Spinal cord (tissue), 10 donors: ENCODE measurements around the gene DLG2. TPM values are rescaled to one million over a fixed set of nuclear protein-coding genes. Genes with fewer than 3 reads are reported as not detected.

Source experiments
- DNase-seq, 6 donors: peaks; one replicate each; pipeline versions ENCODE4 v3.0.0 to v3.0.0-alpha.2; 2013 to 2015; ENCODE audit warnings: low spot score in 6 of 6, low read depth in 4 of 6
- H3K27ac ChIP-seq: one replicate; pipeline ENCODE4 v1.5.1; 2013; ENCODE audit warnings: low read depth, low read length, control low read depth
- H3K27me3 ChIP-seq: one replicate; pipeline ENCODE4 v1.6.1; 2013; ENCODE audit warnings: low read length; ENCODE audit not compliant: control insufficient read depth, insufficient read depth
- H3K36me3 ChIP-seq: one replicate; pipeline ENCODE4 v1.6.1; 2013; ENCODE audit warnings: low read length; ENCODE audit not compliant: control insufficient read depth, insufficient read depth
- H3K4me1 ChIP-seq: one replicate; pipeline ENCODE4 v1.6.1; 2013; ENCODE audit warnings: low read length; ENCODE audit not compliant: control insufficient read depth, insufficient read depth
- H3K4me3 ChIP-seq: one replicate; pipeline ENCODE4 v1.5.1; 2013; ENCODE audit warnings: low read depth, low read length, control low read depth
- H3K9me3 ChIP-seq: one replicate; pipeline ENCODE4 v1.6.1; 2013; ENCODE audit warnings: low read length; ENCODE audit not compliant: control insufficient read depth, insufficient read depth
- WGBS: methylation state at CpG from one replicate; pipeline ENCODE4 v1.1.5; 2013; ENCODE audit warnings: missing lambda C conversion rate; ENCODE audit not compliant: insufficient coverage; 5-methylcytosine and 5-hydroxymethylcytosine counted together
- polyA plus RNA-seq, 2 donors: library from polyadenylated mRNA; unstranded; fragments of 120-200 nt; gene quantifications; one replicate each; pipeline ENCODE4 v1.2.1, GENCODE V29; 2013; ENCODE audit not compliant: insufficient read length in 2 of 2
- total RNA-seq, 2 donors: library from RNA; depleted of rRNA in 1 of 2; stranded (reverse); fragments of 120-200 nt in 1 of 2; fragments of >200 nt in 1 of 2; gene quantifications; one replicate each; pipeline versions ENCODE4 v1.2.3 to v1.2.4, GENCODE V29; 2013 to 2014
- donor health status: healthy.

The DLG2 gene
- total and polyA plus RNA-seq, 4 donors = 37.7 to 111 (median 49.0) TPM

DNA sequence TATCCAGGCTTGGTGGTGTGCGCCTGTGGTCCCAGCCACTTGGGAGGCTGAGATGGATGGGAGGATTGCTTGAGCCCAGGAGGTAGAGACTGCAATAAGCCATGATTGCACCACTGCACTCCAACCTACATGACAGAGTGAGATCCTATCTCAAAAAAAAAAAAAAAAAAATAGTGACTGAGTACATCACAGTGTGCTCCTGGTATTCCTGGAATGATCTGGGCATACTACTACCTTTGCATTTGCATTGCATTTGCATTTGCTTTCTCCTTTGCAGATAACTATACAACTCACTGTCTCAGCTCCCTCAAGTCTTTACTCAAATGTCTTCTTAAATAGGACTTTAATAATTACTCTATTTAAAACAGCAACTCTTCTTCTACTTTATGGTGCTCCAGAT lies 51.8 kb downstream of the DLG2 start:
- no peak for DNase-seq
- Histone ChIP-seq H3K4me1 (no peaks in the 10 kb centered on the region), H3K27ac (no peak overlapping the region), H3K27me3 (no peaks in the 10 kb centered on the region), H3K9me3 (no peaks in the 10 kb centered on the region), H3K4me3 (no peak overlapping the region), H3K36me3 (no peaks in the 10 kb centered on the region)
- WGBS = no CpG with 5 or more reads among the region's 1 CpG

DNA sequence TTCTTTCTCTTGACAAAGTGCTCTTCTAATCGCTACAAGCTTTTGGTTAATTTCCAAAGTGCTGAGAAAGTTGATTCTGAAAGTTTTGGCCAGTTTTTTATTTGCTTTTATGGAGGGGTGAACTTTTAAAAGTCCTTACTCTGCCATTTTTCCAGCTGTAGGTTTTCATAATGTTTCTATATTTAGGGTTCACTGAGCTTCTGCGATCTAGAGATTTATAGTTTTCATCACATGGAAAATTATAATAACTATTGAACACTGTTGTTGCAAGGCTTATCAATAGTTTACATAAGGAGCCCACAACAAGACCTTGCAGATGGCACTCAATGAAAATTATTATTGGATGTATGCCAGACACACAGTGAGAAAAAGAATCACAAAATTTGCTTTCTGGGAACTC lies 55.1 kb downstream of the DLG2 start:
- no peak overlapping the region for H3K4me3 ChIP-seq
- WGBS = no CpG with 5 or more reads among the region's 2 CpGs
- H3K9me3 ChIP-seq = no peaks in the 10 kb centered on the region
- DNase-seq = peak in 1 of 6 donors; percentile 22
- H3K36me3 ChIP-seq = no peaks in the 10 kb centered on the region
- no peaks in the 10 kb centered on the region for H3K4me1 ChIP-seq
- H3K27ac ChIP-seq = no peak overlapping the region
- no peaks in the 10 kb centered on the region for H3K27me3 ChIP-seq

DNA sequence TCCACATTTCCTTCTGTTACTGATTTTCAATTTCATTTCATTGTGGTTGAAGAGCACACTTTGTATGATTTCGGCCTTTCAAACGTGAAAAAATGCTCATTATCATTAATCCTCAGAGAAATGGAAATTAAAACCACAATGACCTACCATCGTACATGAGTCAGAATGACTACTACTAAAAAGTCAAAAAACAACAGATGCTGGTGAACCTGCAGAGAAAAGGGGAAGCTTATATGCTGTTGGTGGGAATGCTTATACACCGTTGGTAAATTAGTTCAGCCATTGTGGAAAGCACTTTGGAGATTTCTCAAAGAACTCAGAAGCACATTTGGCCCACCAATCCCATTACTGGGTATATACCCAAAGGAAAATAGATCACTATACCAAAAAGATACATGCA lies 57.6 kb downstream of the DLG2 start:
- Histone ChIP-seq H3K4me3 (no peak overlapping the region), H3K4me1 (no peaks in the 10 kb centered on the region), H3K27me3 (no peaks in the 10 kb centered on the region), H3K36me3 (no peaks in the 10 kb centered on the region), H3K27ac (no peak overlapping the region), H3K9me3 (no peaks in the 10 kb centered on the region)
- WGBS = no CpG with 5 or more reads among the region's 4 CpGs
- no peak for DNase-seq

DNA sequence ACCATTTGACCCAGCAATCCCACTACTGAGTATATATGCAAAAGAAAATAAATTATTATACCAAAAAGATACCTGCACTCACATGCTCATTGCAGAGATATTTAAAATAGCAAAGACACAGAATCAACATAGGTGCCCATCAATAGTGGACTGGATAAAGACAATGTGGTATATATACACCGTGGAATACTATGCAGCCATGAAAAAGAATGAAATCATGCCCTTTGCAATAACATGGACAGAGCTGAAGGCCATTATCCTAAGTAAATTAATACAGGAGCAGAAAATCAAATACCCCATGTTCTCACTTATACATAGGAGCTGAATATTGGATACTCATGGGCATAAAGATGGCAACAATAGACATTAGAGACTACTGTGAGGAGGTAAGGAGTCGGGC lies 68.7 kb downstream of the DLG2 start:
- H3K27me3 ChIP-seq = no peaks in the 10 kb centered on the region
- no peaks in the 10 kb centered on the region for H3K36me3 ChIP-seq
- no peak overlapping the region for H3K27ac ChIP-seq
- no peaks in the 10 kb centered on the region for H3K9me3 ChIP-seq
- H3K4me1 ChIP-seq = no peaks in the 10 kb centered on the region
- no CpG with 5 or more reads among the region's 2 CpGs for WGBS
- no peak overlapping the region for H3K4me3 ChIP-seq
- no peak for DNase-seq

DNA sequence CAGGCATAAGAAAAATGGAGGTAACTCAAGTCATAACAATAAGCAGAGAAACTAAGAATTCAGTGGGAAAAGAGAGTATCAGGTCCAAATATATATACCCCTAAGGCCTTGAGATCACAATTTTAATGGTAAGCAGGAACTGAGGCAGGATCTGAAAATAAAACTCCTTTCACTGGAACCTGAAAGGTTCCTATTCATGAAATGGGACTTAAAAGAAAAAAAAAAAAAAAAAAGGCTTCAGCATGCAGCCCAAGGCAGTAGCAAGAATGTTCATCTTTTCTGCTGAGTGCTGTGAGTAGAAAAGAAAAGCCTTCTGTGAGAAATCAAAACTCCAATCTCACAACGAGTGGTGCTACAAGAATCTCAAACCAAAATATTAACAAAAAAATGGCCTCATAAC lies 75.3 kb downstream of the DLG2 start:
- H3K36me3 ChIP-seq = peaks cover 4% of the 10 kb centered on the region
- no peaks in the 10 kb centered on the region for H3K27me3 ChIP-seq
- no peak overlapping the region for H3K4me3 ChIP-seq
- WGBS = no CpG with 5 or more reads among the region's 1 CpG
- no peaks in the 10 kb centered on the region for H3K9me3 ChIP-seq
- H3K27ac ChIP-seq = no peak overlapping the region
- H3K4me1 ChIP-seq = no peaks in the 10 kb centered on the region
- peak in 2 of 6 donors; percentile 3 to 17 for DNase-seq

DNA sequence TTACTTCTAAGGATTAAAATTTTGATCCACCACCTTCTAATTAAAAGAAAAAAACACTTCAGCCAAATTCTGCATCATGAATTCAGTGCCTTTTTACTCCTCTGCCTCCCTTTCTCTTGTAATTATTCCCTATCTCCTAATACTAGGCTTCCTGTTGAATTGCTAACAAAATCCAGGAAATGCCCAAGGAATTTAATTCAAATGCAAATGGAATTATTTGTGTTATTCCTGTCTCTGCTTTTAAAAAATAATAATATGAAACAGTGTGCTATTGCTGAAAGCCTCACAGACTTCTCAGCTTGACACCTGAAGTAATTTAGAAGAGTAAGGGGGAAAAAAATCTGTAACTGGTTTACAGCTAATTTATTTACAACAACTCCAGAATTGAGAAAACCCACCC lies 85.5 kb downstream of the DLG2 start:
- H3K36me3 ChIP-seq = no peaks in the 10 kb centered on the region
- no peak overlapping the region for H3K27ac ChIP-seq
- DNase-seq = peak in 1 of 6 donors; percentile 6
- no peak overlapping the region for H3K4me3 ChIP-seq
- peaks cover 8% of the 10 kb centered on the region for H3K4me1 ChIP-seq
- H3K9me3 ChIP-seq = no peaks in the 10 kb centered on the region
- H3K27me3 ChIP-seq = no peaks in the 10 kb centered on the region

DNA sequence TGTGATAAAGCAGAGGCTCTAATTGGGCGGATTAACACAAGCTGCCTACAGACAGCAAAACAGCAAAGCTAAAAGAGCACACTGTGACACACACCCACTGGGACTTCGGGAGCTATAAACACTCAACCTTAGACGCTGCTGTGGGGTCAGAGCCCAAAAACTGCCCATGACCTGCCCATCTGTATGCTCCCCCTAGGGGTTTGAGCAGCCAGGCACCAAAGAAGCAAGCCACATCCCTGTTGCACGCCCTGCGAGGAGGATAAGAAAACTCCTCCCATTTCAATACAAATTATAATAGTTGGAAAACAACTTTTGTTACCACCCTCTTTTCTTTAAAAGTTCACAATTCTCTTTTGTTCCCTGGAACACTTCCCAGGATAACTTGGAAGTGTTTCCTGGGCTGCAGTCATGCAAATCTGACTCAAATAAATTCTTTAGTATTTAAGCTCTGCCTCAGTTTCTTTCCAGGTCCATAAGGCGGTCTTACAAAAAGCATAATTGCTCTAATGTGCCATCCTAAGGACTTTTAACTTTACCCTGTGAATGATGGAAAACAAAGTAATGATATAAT lies 86.4 kb downstream of the DLG2 start:
- 45% methylated on average over 5 of the region's 6 CpGs for WGBS
- Histone ChIP-seq H3K36me3 (peaks cover 4% of the 10 kb centered on the region), H3K4me3 (no peak overlapping the region), H3K27me3 (no peaks in the 10 kb centered on the region), H3K4me1 (peaks cover 8% of the 10 kb centered on the region), H3K9me3 (no peaks in the 10 kb centered on the region), H3K27ac (no peak overlapping the region)
- DNase-seq = peak in 2 of 6 donors; percentile 2 to 17

DNA sequence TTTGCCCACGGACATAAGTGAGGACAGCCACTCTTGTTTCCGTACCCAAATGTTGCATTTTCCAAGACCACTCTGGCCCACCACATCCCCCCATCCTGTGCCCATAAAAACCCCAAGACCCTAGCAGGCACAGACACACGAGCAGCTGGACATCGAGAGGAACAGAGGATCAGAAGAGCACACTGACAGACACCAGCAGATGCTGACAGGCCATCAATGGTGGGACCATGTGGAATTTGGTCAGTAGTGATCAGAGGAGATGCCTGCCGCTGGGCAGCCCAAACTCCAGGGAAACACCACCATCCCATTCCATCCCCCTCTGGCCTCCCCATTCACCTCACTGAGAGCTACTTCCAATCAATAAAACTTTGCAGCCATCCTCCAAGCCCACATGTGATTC lies 87.0 kb downstream of the DLG2 start:
- DNase-seq = no peak
- Histone ChIP-seq H3K27ac (no peak overlapping the region), H3K36me3 (peaks cover 4% of the 10 kb centered on the region), H3K27me3 (no peaks in the 10 kb centered on the region), H3K9me3 (no peaks in the 10 kb centered on the region), H3K4me3 (no peak overlapping the region), H3K4me1 (peaks cover 8% of the 10 kb centered on the region)
- WGBS = 75% methylated on average over 2 of the region's 5 CpGs

DNA sequence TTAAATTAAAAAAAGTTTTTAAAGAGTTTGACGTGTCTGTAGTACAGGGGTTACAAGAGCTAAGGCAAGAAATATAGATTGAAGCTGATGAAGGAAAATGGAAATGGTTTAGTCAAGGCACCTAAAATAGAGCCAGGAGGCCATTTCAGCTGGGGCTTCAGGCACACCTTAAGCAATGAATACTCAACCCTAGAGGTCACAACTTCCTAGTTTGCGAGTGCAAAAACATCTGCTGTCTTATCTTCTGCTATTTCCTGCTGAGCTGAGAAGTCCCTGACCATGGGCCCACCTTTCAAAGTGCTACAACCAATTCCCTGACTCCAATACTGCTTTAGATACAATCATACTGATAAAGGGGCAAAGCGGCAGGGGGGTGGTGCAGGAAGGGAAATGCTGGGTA lies 87.4 kb downstream of the DLG2 start:
- no peak overlapping the region for H3K4me3 ChIP-seq
- DNase-seq = no peak
- 91% methylated on average over 1 of the region's 3 CpGs for WGBS
- no peak overlapping the region for H3K27ac ChIP-seq
- peaks cover 2% of the 10 kb centered on the region for H3K9me3 ChIP-seq
- no peaks in the 10 kb centered on the region for H3K27me3 ChIP-seq
- peaks cover 4% of the 10 kb centered on the region for H3K36me3 ChIP-seq
- H3K4me1 ChIP-seq = peaks cover 8% of the 10 kb centered on the region

DNA sequence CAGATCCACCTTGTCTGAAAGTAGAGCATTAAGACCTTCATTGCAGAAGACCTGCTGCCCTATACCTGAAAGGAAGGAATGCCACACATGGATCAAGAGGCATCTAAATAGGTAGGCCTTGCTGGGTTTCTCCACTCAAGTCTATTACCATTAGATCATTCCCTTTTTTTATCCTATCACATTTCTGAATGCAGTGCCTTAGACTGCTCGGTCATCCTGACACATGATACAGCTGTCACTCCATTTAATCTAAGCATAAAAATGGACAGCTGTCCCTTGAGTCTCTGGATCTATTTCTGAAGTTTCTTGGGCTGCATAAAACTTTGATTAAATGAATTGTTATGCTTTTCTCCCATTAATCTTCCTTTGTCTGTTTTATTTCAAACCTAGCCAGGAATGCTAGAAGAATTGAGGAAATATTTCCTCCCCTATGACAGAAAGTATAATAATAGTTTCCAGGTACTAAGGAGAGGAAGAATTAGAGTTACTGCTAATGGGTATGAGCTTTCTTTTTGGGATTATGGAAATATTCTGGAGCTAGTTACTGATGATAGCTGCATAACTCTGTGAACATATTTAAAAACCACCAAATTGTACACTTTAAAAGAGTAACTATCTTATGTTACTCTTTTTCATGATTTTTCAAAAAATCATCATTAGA lies 88.0 kb downstream of the DLG2 start:
- H3K9me3 ChIP-seq = peaks cover 3% of the 10 kb centered on the region
- 100% methylated on average over 1 of the region's 1 CpG for WGBS
- DNase-seq = no peak
- H3K36me3 ChIP-seq = peaks cover 4% of the 10 kb centered on the region
- peaks cover 8% of the 10 kb centered on the region for H3K4me1 ChIP-seq
- H3K27me3 ChIP-seq = no peaks in the 10 kb centered on the region
- H3K27ac ChIP-seq = no peak overlapping the region
- no peak overlapping the region for H3K4me3 ChIP-seq
